Renal pelvis (tissue), 4 donors: Measurements from ENCODE around the gene EFNA4. TPM values are rescaled to one million over a fixed set of nuclear protein-coding genes. Genes with fewer than 3 reads are reported as not detected.
"Not testable (repeated sequence)": the region's sequence is repeated elsewhere in the genome, so short reads cannot be mapped to it uniquely, and the experiment has no call there.

Source experiments
- DNase-seq: peaks from one replicate; pipeline ENCODE4 v3.0.0-alpha.2; 2013
- polyA plus RNA-seq, 3 donors: library from polyadenylated mRNA; unstranded; fragments of 120-200 nt; gene quantifications; one replicate each; pipeline ENCODE4 v1.2.1, GENCODE V29; 2013; ENCODE audit not compliant: insufficient read length in 3 of 3

EFNA4 gene
- polyA plus RNA-seq, 3 donors: 22.1 to 23.7 (median 23.0) TPM

- no peak for DNase-seq
Measured at GRCh38 chr1:155110826-155111225, 47.3 kb downstream of the EFNA4 start.

- DNase-seq: no peak
Measured at GRCh38 chr1:155113450-155113980, 50.0 kb downstream of the EFNA4 start.

GRCh38 chr1:155116113-155116764 is 52.7 kb downstream of the EFNA4 start:
- DNase-seq: no peak

- no peak for DNase-seq
Measured at GRCh38 chr1:155117610-155118009, 54.1 kb downstream of the EFNA4 start.

- DNase-seq: not testable (repeated sequence)
Measured at GRCh38 chr1:155118090-155118489, 54.5 kb downstream of the EFNA4 start.

Other genes starting within 250 kb of the EFNA4 start
- gene KCNN3, start 193.5 kb upstream of the EFNA4 start, polyA plus RNA-seq: 1 to 10 TPM; 2.2 to 2.6 (median 2.3) TPM
- gene PMVK, start 127.0 kb upstream of the EFNA4 start, polyA plus RNA-seq: 10 to 100 TPM; 44.1 to 47.2 (median 44.2) TPM
- gene PBXIP1, start 107.6 kb upstream of the EFNA4 start, polyA plus RNA-seq: 10 to 100 TPM; 76.2 to 80.3 (median 76.6) TPM
- 10 to 100 TPM; 47.4 to 52.1 (median 51.6) TPM for gene PYGO2, start 102.0 kb upstream of the EFNA4 start, polyA plus RNA-seq
- gene SHC1, start 93.0 kb upstream of the EFNA4 start, polyA plus RNA-seq: 10 to 100 TPM; 74.6 to 91.3 (median 81.7) TPM
- gene CKS1B, start 89.1 kb upstream of the EFNA4 start, polyA plus RNA-seq: 100 to 1,000 TPM in 1 of 3 donors, 10 to 100 TPM in 2; 88.0 to 105 (median 96.5) TPM
- 10 to 100 TPM; 34.1 to 39.0 (median 38.4) TPM for gene FLAD1, start 80.4 kb upstream of the EFNA4 start, polyA plus RNA-seq
- 1 to 10 TPM in 1 of 3 donors, under 1 TPM in 2; 0.36 to 1.5 (median 0.87) TPM for gene LENEP, start 70.2 kb upstream of the EFNA4 start, polyA plus RNA-seq
- gene ZBTB7B, start 60.9 kb upstream of the EFNA4 start, polyA plus RNA-seq: 10 to 100 TPM; 15.9 to 18.0 (median 16.3) TPM
- gene DCST2, start 30.0 kb upstream of the EFNA4 start, polyA plus RNA-seq: 1 to 10 TPM; 1.9 to 2.8 (median 2.2) TPM
- under 1 TPM; 0.38 to 0.61 (median 0.41) TPM for gene DCST1, start 29.9 kb upstream of the EFNA4 start, polyA plus RNA-seq
- 10 to 100 TPM; 57.5 to 62.8 (median 58.0) TPM for gene ADAM15, start 12.4 kb upstream of the EFNA4 start, polyA plus RNA-seq
- gene EFNA3, start 15.1 kb downstream of the EFNA4 start, polyA plus RNA-seq: 1 to 10 TPM; 6.3 to 8.8 (median 8.4) TPM
- 10 to 100 TPM; 66.7 to 79.3 (median 73.3) TPM for gene EFNA1, start 64.1 kb downstream of the EFNA4 start, polyA plus RNA-seq
- gene SLC50A1, start 72.1 kb downstream of the EFNA4 start, polyA plus RNA-seq: 10 to 100 TPM; 45.3 to 61.3 (median 51.2) TPM
- gene DPM3, start 76.8 kb downstream of the EFNA4 start, polyA plus RNA-seq: 10 to 100 TPM; 38.6 to 55.8 (median 50.3) TPM
- gene KRTCAP2, start 109.6 kb downstream of the EFNA4 start, polyA plus RNA-seq: 100 to 1,000 TPM; 120 to 146 (median 127) TPM
- gene TRIM46, start 110.1 kb downstream of the EFNA4 start, polyA plus RNA-seq: 1 to 10 TPM; 3.8 to 5.8 (median 5.8) TPM
- gene THBS3, start 144.2 kb downstream of the EFNA4 start, polyA plus RNA-seq: 10 to 100 TPM; 32.3 to 50.0 (median 43.0) TPM
- gene MTX1, start 145.0 kb downstream of the EFNA4 start, polyA plus RNA-seq: 10 to 100 TPM; 43.4 to 50.1 (median 48.6) TPM
- gene ENTREP3, start 191.7 kb downstream of the EFNA4 start, polyA plus RNA-seq: 10 to 100 TPM; 26.6 to 33.0 (median 31.9) TPM
- gene SCAMP3, start 198.6 kb downstream of the EFNA4 start, polyA plus RNA-seq: 10 to 100 TPM; 66.7 to 68.5 (median 67.2) TPM
- gene CLK2, start 209.8 kb downstream of the EFNA4 start, polyA plus RNA-seq: 10 to 100 TPM; 79.4 to 90.5 (median 89.7) TPM
- gene HCN3, start 213.7 kb downstream of the EFNA4 start, polyA plus RNA-seq: 10 to 100 TPM; 11.6 to 13.7 (median 12.2) TPM
- 10 to 100 TPM in 1 of 3 donors, 1 to 10 TPM in 2; 8.6 to 11.8 (median 9.1) TPM for gene PKLR, start 237.7 kb downstream of the EFNA4 start, polyA plus RNA-seq
- 100 to 1,000 TPM; 183 to 207 (median 202) TPM for gene FDPS, start 245.1 kb downstream of the EFNA4 start, polyA plus RNA-seq